GM18526 (cell line): ENCODE measurements around the gene CAPZA1.

Experiments
- POLR2A ChIP-seq: IDR thresholded peaks from 3 replicates; pipeline ENCODE4 v1.6.1; 2011; ENCODE audit not compliant: insufficient read length; ENCODE audit errors: extremely low read depth

Gene CAPZA1

GRCh38 chr1:112618721-112619517, 713 bp upstream of the CAPZA1 start, which contains the start of gene ST7L:
TSS of gene ST7L (minus strand) at chr1:112619141. CDS start at chr1:112619113, 28 bp downstream.
- peak; percentile 73 for TF ChIP-seq POLR2A

- TF ChIP-seq POLR2A: no peak
Measured at GRCh38 chr1:112620377-112620695, 704 bp downstream of the CAPZA1 start.

- no peak for TF ChIP-seq POLR2A
Measured at GRCh38 chr1:112625696-112626095, 6.1 kb downstream of the CAPZA1 start.

GRCh38 chr1:112626193-112626592, 6.6 kb downstream of the CAPZA1 start:
- no peak for TF ChIP-seq POLR2A

GRCh38 chr1:112626887-112627286, 7.3 kb downstream of the CAPZA1 start:
- TF ChIP-seq POLR2A: no peak

GRCh38 chr1:112628516-112628915, 8.9 kb downstream of the CAPZA1 start:
- no peak for TF ChIP-seq POLR2A

- no peak for TF ChIP-seq POLR2A
Measured at GRCh38 chr1:112629256-112629655, 9.6 kb downstream of the CAPZA1 start.

GRCh38 chr1:112633628-112634027, 14.0 kb downstream of the CAPZA1 start:
- no peak for TF ChIP-seq POLR2A

- TF ChIP-seq POLR2A: no peak
Measured at GRCh38 chr1:112634367-112634766, 14.7 kb downstream of the CAPZA1 start.

- TF ChIP-seq POLR2A: no peak
Measured at GRCh38 chr1:112636056-112636455, 16.4 kb downstream of the CAPZA1 start.

GRCh38 chr1:112636597-112637253, 17.1 kb downstream of the CAPZA1 start:
- no peak for TF ChIP-seq POLR2A

GRCh38 chr1:112637254-112638109, 17.9 kb downstream of the CAPZA1 start:
- TF ChIP-seq POLR2A: no peak

GRCh38 chr1:112638110-112638428, 18.4 kb downstream of the CAPZA1 start:
- TF ChIP-seq POLR2A: no peak

GRCh38 chr1:112643080-112643479, 23.4 kb downstream of the CAPZA1 start:
- TF ChIP-seq POLR2A: no peak

- TF ChIP-seq POLR2A: no peak
Measured at GRCh38 chr1:112646225-112646624, 26.6 kb downstream of the CAPZA1 start.

- TF ChIP-seq POLR2A: no peak
Measured at GRCh38 chr1:112651205-112651604, 31.6 kb downstream of the CAPZA1 start.

GRCh38 chr1:112665857-112666256, 46.2 kb downstream of the CAPZA1 start:
- TF ChIP-seq POLR2A: no peak

GRCh38 chr1:112666946-112667345, 47.3 kb downstream of the CAPZA1 start:
- no peak for TF ChIP-seq POLR2A
